ENCODE measurements around the gene EIF4E1B. TPM values are rescaled to one million over a fixed set of nuclear protein-coding genes. Genes with fewer than 3 reads are reported as not detected.
"Not testable (repeated sequence)": the region's sequence is repeated elsewhere in the genome, so short reads cannot be mapped to it uniquely, and the experiment has no call there.

Gene EIF4E1B, protein sequence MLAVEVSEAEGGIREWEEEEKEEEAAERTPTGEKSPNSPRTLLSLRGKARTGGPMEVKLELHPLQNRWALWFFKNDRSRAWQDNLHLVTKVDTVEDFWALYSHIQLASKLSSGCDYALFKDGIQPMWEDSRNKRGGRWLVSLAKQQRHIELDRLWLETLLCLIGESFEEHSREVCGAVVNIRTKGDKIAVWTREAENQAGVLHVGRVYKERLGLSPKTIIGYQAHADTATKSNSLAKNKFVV
- total RNA-seq, result not detected
- long read RNA-seq, result 0 reads

- ATAC-seq, result peak; percentile 83 to 90
- peak; percentile 53 for DNase-seq
- intact Hi-C loops (cut with DNase I), result no loop called here
Measured at GRCh38 chr5:176629853-176630680, at the start of gene EIF4E1B, which contains the start of gene SNCB. TSS of gene EIF4E1B (plus strand) at chr5:176630675. CDS start at chr5:176642788, 12,113 bp downstream. TSS of gene SNCB (minus strand) at chr5:176630534. CDS start at chr5:176629654, 880 bp downstream.

GRCh38 chr5:176581361-176581760 is 49.1 kb upstream of the EIF4E1B start:
- no peak for DNase-seq
- ATAC-seq, result no peak
- intact Hi-C loops (cut with DNase I), result no loop called here

DNA sequence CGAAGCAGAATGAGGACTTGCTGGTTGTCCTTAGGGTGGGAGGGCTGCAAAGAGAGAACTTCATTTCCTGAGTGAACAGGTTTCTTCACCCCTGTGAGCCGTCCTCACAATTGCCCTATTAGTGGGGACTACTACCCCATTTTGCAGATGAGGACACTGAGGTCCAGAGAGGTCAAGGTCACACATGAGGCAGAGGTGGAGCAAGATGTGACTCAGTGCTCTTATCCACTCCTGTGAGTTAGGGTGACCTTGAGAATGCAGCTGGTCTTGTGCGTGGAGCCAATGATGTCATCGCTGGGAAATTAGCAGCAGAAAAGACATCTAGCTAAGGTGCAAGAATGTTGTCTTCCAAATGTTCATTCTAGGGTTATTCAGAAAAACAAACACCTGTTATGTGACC is 47.4 kb upstream of the EIF4E1B start:
- intact Hi-C loops (cut with DNase I), result no loop called here
- ATAC-seq (no peak), DNase-seq (no peak)

- ATAC-seq (no peak), DNase-seq (no peak)
- intact Hi-C loops (cut with DNase I), result no loop called here
Measured at GRCh38 chr5:176587398-176587797, 43.1 kb upstream of the EIF4E1B start.

GRCh38 chr5:176588297-176588696 is 42.2 kb upstream of the EIF4E1B start:
- ATAC-seq, result no peak
- intact Hi-C loops (cut with DNase I), result no loop called here
- DNase-seq, result no peak

DNA sequence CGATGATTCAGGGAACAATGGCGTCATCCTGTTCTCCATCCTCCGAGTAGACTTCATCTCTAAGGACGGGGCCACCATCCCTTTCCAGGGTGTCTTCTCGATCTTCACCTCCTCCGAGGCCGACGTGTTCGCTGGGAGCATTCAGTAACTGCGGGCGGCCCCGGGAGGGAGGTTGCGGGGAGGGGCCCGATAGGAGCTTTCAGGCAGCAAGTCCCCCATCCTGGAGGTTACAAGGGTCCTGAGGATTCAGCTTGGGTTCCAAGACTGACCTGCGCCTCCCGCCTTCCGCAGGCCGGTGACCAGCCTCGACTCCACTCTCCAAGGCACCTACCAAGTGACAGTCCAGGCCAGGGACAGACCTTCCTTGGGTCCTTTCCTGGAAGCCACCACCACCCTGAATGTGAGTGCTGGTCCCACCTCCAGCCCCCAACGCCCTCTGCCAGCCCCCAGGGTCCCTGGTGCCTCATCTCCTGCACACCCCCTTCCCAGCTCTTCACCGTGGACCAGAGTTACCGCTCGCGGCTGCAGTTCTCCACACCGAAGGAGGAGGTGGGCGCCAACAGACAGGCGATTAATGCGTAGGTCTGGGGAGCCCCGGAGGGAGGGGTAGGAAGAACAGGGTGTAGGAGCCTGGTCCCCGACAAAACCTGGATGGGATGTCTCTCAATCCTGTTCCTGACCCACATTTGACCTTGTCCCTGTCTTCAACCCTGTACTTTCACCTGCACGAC is 41.3 kb upstream of the EIF4E1B start:
- ATAC-seq (no peak), DNase-seq (no peak)
- intact Hi-C loops (cut with DNase I), result no loop called here

DNA sequence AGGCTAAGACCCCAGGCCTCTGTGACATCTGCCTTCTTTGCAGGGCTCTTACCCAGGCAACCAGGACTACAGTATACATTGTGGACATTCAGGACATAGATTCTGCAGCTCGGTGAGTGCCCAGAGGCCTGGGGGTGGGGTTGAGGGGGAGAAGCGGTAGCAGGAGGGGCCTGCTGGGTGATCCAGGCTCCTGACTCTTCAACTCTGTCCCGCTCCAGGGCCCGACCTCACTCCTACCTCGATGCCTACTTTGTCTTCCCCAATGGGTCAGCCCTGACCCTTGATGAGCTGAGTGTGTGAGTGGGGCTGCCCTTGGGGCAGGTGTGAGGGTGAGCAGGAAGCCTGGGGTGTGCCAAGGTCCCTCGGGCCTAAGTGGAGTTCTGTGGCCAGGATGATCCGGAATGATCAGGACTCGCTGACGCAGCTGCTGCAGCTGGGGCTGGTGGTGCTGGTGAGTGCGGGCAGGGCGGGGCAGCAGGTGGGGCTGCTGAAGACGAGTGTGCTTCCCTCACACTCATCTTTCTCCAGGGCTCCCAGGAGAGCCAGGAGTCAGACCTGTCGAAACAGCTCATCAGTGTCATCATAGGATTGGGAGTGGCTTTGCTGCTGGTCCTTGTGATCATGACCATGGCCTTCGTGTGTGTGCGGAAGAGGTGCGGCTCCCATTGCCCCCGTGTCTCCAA is 40.3 kb upstream of the EIF4E1B start:
- intact Hi-C loops (cut with DNase I), result no loop called here
- ATAC-seq (no peak), DNase-seq (no peak)

DNA sequence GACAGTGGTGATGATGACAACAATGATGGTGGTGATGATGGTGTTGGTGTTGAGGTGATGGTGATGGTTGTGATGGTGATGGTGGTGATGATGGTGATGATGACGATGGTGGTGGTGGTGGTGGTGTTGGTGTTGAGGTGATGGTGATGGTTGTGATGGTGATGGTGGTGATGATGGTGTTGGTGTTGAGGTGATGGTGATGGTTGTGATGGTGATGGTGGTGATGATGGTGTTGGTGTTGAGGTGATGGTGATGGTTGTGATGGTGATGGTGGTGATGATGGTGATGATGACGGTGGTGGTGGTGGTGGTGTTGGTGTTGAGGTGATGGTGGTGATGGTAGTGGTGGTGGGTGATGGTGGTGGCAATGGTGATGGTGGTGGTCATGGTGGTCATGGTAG is 38.8 kb upstream of the EIF4E1B start:
- ATAC-seq; DNase-seq; intact Hi-C loops (cut with DNase I): not testable (repeated sequence)

GRCh38 chr5:176592573-176592972 is 37.9 kb upstream of the EIF4E1B start:
- DNase-seq, result no peak
- intact Hi-C loops (cut with DNase I), result no loop called here
- no peak for ATAC-seq

GRCh38 chr5:176593273-176593869 is 37.1 kb upstream of the EIF4E1B start:
- intact Hi-C loops (cut with DNase I), result no loop called here
- DNase-seq (no peak), ATAC-seq (no peak)

- ATAC-seq (no peak), DNase-seq (no peak)
- intact Hi-C loops (cut with DNase I), result no loop called here
Measured at GRCh38 chr5:176594554-176594953, 35.9 kb upstream of the EIF4E1B start.

DNA sequence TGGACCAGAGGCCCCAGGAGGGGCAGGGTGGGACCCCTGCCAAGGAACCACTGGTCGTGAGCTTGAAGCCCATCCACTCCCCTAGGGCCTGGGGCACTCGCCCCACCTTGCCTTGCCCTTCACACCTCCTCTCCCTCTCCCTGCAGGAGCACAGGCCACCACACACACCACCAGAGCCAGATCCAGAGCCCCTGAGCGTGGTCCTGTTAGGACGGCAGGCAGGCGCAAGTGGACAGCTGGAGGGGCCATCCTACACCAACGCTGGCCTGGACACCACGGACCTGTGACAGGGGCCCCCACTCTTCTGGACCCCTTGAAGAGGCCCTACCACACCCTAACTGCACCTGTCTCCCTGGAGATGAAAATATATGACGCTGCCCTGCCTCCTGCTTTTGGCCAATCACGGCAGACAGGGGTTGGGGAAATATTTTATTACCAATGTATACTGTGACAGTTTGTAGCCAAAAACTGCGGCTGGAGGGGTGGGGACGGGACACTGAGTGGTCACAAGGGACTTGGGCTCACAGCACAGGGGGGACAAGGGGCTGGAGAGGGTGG is 35.0 kb upstream of the EIF4E1B start:
- intact Hi-C loops (cut with DNase I), result no loop called here
- DNase-seq (no peak), ATAC-seq (no peak)

GRCh38 chr5:176596069-176596644 is 34.3 kb upstream of the EIF4E1B start:
- intact Hi-C loops (cut with DNase I), result no loop called here
- DNase-seq, result no peak
- ATAC-seq, result no peak

DNA sequence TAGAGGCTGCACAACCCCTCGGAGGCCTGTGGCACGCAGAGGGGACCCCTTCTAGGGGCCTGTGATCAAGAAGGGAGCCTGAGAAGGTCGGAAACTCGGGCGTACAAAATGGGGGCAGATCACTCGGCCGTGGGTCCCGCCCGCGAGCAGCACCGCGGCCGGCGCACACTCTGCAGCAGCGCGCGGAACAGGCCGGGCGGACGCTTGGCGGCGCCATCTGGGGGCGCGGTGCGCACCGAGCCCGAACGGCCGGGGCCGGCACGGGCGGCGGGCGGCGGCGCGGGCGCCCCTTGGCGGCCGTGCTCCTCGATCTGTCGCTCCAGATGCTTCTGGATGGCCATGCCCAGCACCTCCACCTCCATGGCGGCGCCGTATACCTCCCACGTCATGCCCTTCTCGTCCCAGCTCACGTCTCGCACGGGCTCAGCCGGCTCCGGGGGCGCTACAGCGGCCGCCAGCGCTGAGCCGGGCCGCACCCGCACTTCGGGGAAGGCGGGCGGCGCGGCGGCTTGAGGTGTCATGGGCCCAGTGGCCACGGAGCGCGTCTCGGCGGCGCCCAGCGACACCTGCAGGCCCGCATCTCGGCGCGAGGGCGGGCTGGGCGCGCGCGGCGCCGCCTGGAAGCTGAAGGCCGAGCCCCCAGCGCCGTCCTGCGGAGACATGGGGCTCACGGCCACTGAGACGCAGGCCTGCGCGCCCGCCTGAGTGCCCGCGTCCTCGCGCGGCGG is 33.6 kb upstream of the EIF4E1B start:
- ATAC-seq (peak; percentile 67 to 73), DNase-seq (no peak)
- intact Hi-C loops (cut with DNase I), result no loop called here

DNA sequence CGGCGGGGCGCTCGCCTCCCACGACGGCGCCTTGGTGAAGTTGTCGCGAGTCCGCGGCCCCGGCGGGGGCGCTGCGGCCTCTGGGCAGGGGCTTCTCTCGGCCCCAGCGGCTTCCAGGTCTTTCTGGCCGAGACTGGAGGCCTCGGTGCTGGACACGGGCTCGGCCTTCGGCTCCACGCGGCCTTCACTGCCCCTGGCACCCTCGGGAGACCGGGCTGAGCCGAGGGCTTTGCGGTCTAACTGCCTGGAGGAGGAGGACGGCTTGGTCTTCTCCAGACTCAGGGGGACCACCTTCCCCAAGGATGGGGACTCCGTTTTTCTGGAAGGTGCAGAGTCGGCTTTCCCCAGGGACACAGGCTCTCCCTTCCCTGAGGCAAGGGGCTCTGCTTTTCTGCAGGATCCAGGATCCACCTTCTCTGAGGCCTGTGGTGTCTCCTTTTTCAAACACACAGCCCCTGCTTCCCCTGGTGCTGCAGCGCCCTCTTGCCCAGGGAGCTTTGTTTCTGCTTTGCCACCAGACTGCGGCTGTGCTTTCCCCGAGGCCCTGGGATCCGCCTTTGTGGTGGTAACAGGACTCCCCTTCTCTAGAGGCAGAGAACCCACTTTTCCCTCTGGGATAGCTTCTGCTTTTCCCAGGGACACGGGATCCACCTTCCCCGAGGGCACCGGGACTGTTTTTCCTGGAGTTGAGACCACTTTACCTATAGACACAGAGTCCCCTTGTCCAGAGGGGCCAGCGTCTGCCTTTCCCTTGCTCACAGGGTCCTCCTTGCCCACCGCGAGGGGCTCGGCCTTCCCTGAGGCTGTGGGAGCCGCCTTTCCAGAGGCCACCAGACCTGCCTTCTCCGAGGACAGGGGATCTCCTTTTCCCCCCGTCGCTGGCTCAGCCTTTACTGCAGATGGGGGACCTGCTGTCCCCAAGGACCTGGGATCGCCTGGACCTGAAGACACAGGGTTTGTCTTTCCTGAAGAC is 32.8 kb upstream of the EIF4E1B start:
- intact Hi-C loops (cut with DNase I), result no loop called here
- DNase-seq, result no peak

GRCh38 chr5:176599749-176600430 is 30.6 kb upstream of the EIF4E1B start:
- intact Hi-C loops (cut with DNase I); ATAC-seq; DNase-seq: not testable (repeated sequence)

More for the DNA sequence above, 32.8 kb upstream of the EIF4E1B start:
- no peak for ATAC-seq

Measured in left cardiac atrium (tissue), 4 donors.